ENCODE results near the gene ZNF821. TPM values are rescaled to one million over a fixed set of nuclear protein-coding genes. Genes with fewer than 3 reads are reported as not detected.

The ZNF821 gene
- total RNA-seq, 1 donor from 2014 or later = 8.8 TPM

DNA sequence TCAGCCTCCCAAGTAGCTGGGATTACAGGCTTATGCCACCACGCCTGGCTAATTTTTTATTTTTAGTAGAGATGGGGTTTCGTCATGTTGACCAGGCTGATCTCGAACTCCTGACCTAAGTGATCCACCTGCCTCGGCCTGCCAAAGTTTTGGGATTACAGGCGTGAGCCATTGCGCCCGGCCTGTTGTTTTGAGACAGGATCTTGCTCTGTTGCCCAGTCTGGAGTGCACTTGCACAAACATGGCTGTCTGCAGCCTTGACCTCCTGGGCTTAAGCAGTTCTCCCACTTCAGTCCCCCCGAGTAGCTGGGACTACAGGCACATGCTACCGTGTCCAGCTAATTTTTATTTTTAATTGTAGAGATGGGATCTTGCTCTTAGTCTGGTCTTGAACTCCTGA lies 20.3 kb upstream of the ZNF821 start:
- H3K27ac ChIP-seq = no peak overlapping the region
- DNase-seq (ENCODE audit: extremely low spot score in 2 of 2) = no peak
- H3K4me1 ChIP-seq = peaks cover 63% of the 10 kb centered on the region
- no peak for TF ChIP-seq POLR2AphosphoS5 (IDR thresholded peaks at IDR 0.05; ENCODE audit: insufficient read depth in 1 of 2, low read depth in 1 of 2)
- TF ChIP-seq, protein P1, sequence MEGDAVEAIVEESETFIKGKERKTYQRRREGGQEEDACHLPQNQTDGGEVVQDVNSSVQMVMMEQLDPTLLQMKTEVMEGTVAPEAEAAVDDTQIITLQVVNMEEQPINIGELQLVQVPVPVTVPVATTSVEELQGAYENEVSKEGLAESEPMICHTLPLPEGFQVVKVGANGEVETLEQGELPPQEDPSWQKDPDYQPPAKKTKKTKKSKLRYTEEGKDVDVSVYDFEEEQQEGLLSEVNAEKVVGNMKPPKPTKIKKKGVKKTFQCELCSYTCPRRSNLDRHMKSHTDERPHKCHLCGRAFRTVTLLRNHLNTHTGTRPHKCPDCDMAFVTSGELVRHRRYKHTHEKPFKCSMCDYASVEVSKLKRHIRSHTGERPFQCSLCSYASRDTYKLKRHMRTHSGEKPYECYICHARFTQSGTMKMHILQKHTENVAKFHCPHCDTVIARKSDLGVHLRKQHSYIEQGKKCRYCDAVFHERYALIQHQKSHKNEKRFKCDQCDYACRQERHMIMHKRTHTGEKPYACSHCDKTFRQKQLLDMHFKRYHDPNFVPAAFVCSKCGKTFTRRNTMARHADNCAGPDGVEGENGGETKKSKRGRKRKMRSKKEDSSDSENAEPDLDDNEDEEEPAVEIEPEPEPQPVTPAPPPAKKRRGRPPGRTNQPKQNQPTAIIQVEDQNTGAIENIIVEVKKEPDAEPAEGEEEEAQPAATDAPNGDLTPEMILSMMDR (IDR thresholded peaks at IDR 0.05) = no peak
- TF ChIP-seq POLR2A (IDR thresholded peaks at IDR 0.05) = no peak
- H3K9me3 ChIP-seq = no peaks in the 10 kb centered on the region
- H3K27me3 ChIP-seq = no peaks in the 10 kb centered on the region
- no peak overlapping the region for H3K4me3 ChIP-seq
- intact Hi-C loops (cut with DNase I) = no loop called here
- no peaks in the 10 kb centered on the region for H3K36me3 ChIP-seq

DNA sequence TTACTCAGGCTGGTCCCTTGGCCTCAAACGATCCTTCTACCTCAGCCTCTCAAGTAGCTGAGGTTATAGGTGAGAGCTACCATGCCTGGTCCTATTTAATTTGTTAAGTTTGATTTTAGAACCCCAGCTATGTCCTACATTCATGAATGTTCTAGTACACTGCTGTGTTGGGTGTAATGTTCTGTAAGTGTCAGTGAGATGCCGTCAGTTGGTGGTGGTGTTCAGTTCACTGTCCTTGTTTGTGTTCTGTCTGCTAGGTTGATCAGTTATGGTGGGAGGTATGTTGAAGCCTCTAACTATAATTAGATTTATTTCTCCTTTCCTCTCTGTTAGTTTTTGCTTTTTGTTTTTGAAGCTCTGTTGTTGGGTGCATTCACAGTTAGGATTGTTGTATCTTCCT lies 19.6 kb upstream of the ZNF821 start:
- Histone ChIP-seq H3K27me3 (no peaks in the 10 kb centered on the region), H3K36me3 (no peaks in the 10 kb centered on the region), H3K4me3 (no peak overlapping the region), H3K4me1 (peaks cover 66% of the 10 kb centered on the region), H3K9me3 (no peaks in the 10 kb centered on the region), H3K27ac (no peak overlapping the region)
- DNase-seq (ENCODE audit: extremely low spot score in 2 of 2) = no peak
- intact Hi-C loops (cut with DNase I) = no loop called here
- TF ChIP-seq, protein P1 (IDR thresholded peaks at IDR 0.05) = no peak
- TF ChIP-seq POLR2AphosphoS5 (IDR thresholded peaks at IDR 0.05; ENCODE audit: insufficient read depth in 1 of 2, low read depth in 1 of 2) (no peak), POLR2A (IDR thresholded peaks at IDR 0.05) (no peak)

DNA sequence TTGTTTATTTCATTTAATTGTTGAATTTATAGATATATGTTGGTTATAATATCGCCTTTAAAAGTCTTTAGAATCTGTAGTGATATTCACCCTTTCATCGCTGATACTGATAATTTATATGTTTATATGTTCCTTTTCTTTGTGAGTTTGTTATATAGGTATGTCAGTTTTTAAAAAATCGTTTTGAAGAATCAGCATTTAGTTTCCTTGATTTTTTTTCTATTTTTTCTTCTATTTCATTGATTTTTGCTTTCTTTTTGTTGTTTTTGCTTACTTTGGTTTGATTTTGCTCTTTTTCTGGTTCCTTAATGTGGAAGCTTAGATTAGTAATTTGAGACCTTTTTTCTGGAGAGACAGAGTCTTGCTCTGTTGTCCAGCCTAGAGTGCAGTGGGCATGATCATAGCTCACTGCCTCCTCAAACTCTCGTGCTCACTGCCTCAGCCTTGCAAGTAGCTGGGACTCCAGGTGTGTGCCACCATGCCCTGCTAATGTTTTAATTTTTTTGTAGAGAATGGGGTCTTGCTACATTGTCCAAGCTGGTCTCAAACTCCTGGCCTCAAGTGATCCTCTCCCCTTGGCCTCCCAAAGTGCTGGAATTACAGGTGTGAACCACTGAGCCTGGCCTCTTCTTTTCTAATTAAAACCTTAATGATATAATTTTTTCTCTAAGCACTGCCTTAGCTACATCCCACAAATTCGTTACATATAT lies 18.8 kb upstream of the ZNF821 start:
- Histone ChIP-seq H3K4me1 (peaks cover 74% of the 10 kb centered on the region), H3K4me3 (no peak overlapping the region), H3K36me3 (no peaks in the 10 kb centered on the region), H3K27ac (no peak overlapping the region), H3K27me3 (no peaks in the 10 kb centered on the region), H3K9me3 (no peaks in the 10 kb centered on the region)
- intact Hi-C loops (cut with DNase I) = no loop called here
- no peak for DNase-seq (ENCODE audit: extremely low spot score in 2 of 2)
- TF ChIP-seq, protein P1 (IDR thresholded peaks at IDR 0.05) = no peak
- no peak for TF ChIP-seq POLR2A (IDR thresholded peaks at IDR 0.05)
- TF ChIP-seq POLR2AphosphoS5 (IDR thresholded peaks at IDR 0.05; ENCODE audit: insufficient read depth in 1 of 2, low read depth in 1 of 2) = no peak

DNA sequence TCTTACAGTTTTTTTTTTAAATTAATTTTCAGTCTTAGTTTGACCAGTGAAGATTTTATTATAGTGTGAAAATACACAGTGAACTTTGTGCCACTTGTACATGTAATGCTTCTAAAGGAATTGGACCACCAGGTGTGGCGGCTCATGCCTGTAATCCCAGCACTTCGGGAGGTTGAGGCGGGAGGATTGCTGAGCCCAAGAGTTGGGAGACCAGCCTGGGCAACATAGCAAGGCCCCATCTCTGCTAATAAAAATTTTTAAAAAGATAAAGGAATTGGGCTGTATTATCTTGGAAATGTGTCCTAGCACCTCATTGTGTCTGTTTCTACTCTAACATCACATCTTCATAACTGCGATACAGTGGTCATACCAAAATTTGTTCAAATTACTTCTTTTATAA lies 15.2 kb upstream of the ZNF821 start:
- Histone ChIP-seq H3K27me3 (no peaks in the 10 kb centered on the region), H3K36me3 (no peaks in the 10 kb centered on the region), H3K27ac (no peak overlapping the region), H3K4me1 (peaks cover 74% of the 10 kb centered on the region), H3K9me3 (no peaks in the 10 kb centered on the region), H3K4me3 (no peak overlapping the region)
- intact Hi-C loops (cut with DNase I) = no loop called here
- DNase-seq (ENCODE audit: extremely low spot score in 2 of 2) = no peak
- TF ChIP-seq POLR2AphosphoS5 (IDR thresholded peaks at IDR 0.05; ENCODE audit: insufficient read depth in 1 of 2, low read depth in 1 of 2) (no peak), POLR2A (IDR thresholded peaks at IDR 0.05) (no peak)
- TF ChIP-seq, protein P1 (IDR thresholded peaks at IDR 0.05) = no peak

DNA sequence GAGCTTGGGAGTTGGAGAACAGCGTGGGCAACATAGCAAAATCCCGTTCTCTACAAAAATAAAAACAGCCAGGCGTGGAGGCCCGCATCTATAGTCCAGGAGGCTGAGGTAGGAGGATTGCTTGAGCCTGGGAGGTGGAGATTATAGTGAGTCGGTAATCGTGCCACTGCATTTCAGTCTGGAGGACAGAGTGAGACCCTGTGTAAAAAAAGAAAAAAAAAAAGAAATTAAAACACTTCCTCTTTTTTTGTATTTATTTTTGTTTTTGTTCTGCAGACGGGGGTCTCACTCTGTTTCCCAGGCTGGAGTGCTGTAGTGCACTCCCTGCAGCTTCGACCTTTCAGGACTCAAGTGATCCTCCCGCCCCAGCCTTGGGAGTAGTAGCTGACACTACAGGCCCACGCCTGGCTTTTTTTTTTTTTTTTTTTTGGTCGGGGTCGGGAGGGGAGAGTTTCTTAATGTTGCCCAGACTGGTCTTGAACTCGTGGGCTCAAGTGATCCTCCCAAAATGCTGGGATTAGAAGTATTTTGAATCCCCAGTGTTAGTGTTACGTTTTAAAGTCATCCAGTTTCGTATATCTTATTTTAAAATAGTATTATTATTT lies 12.9 kb upstream of the ZNF821 start:
- intact Hi-C loops (cut with DNase I) = no loop called here
- H3K4me1 ChIP-seq = peaks cover 58% of the 10 kb centered on the region

More for the DNA sequence above, 12.9 kb upstream of the ZNF821 start:
- DNase-seq (ENCODE audit: extremely low spot score in 2 of 2) = no peak
- Histone ChIP-seq H3K9me3 (no peaks in the 10 kb centered on the region), H3K36me3 (no peaks in the 10 kb centered on the region), H3K27ac (peak overlapping the region; percentile 99), H3K27me3 (no peaks in the 10 kb centered on the region), H3K4me3 (peak overlapping the region; percentile 61 to 75)
- TF ChIP-seq, protein P1 (IDR thresholded peaks at IDR 0.05) = no peak
- no peak for TF ChIP-seq POLR2A (IDR thresholded peaks at IDR 0.05)
- TF ChIP-seq POLR2AphosphoS5 (IDR thresholded peaks at IDR 0.05; ENCODE audit: insufficient read depth in 1 of 2, low read depth in 1 of 2) = no peak

All from vagina (tissue), 2 donors.